ENCODE measurements around the gene MBOAT2.

DNA sequence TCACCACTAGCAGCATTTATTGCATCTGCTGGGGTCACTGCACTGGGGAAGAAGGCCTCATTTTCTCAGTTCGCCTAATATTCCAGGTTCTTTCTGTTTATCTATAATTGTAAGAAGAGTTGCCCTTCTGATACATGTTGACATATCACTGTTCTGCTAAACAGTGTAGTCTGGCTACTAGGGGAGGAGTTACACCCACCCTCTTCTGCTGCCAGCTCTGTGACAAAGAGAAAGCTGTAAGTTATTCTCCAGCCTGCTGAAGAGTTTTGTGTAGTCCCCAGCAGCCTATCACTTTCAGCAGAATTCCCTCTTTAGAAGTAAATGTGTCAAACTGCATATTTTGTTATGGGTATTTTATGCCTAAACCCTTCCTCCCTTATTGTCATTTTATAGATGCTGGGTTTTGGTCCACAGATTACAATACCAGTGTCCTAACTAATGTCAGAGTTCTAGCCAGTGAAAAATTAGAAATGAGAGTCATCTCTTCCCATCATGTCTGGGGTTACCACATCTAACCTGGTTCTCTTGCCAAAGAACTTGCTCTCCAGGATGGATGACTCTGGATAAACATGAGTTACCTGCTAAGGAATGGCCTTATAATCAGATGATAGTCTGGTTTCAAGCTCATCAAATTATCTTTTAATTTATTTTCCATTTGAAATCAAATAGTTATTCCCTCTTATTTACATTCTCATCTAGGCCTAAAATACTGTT, 5.6 kb upstream of the MBOAT2 start:
- TF ChIP-seq EZH2phosphoT487 (IDR thresholded peaks at IDR 0.05; ENCODE audit: low read depth) = no peak
- TF ChIP-seq, protein P1, sequence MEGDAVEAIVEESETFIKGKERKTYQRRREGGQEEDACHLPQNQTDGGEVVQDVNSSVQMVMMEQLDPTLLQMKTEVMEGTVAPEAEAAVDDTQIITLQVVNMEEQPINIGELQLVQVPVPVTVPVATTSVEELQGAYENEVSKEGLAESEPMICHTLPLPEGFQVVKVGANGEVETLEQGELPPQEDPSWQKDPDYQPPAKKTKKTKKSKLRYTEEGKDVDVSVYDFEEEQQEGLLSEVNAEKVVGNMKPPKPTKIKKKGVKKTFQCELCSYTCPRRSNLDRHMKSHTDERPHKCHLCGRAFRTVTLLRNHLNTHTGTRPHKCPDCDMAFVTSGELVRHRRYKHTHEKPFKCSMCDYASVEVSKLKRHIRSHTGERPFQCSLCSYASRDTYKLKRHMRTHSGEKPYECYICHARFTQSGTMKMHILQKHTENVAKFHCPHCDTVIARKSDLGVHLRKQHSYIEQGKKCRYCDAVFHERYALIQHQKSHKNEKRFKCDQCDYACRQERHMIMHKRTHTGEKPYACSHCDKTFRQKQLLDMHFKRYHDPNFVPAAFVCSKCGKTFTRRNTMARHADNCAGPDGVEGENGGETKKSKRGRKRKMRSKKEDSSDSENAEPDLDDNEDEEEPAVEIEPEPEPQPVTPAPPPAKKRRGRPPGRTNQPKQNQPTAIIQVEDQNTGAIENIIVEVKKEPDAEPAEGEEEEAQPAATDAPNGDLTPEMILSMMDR (IDR thresholded peaks at IDR 0.05; ENCODE audit: low read depth, low read length) = no peak

Measured in OCI-LY3 (cell line).